ENCODE measurements around the gene TCEAL5. TPM values are rescaled to one million over a fixed set of nuclear protein-coding genes. Genes with fewer than 3 reads are reported as not detected.

TCEAL5 gene
- total and polyA plus RNA-seq, 2 of the 8 experiments (the other 6 are each of a cell fraction or from before 2014, with no cell fraction given): 0.17 to 6.6 TPM

DNA sequence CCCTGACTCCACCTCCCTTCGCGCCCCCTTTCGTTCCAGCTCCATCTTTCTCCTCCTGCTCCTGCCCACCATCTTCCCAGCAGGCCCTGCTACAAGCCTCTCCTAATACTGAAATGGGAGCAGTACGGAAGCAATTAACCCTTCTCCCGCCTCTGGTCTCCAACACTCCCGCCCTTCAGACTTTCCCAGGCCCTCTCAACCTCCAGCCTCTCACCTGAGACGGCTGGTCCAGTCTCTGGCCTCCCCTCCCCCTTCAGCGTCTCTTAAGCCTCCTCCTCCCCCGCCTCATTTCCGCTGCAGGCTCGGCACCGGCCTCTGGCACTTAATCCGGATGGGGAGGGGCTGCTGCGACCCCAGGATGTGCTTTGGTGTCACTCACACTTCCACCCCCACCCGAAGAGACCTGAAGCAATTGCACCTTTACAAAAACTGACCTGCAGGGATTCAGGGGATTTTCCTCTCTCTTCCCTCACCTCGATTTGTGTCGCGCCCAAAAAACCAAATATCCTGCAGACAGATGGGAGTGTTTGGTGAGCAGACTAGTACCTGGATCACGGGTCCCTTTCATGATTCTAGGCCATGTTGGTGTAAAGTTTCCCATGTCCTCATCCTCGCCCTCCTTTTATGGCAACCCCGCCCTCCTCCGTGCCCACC is 22.3 kb downstream of the TCEAL5 start (continued):
- TF ChIP-seq POU5F1 (IDR thresholded peaks at IDR 0.05; ENCODE audit: low read depth, low read length): no peak
- peak in 1 of 2 experiments; percentile 69; a peak in 1 of 3 replicates for TF ChIP-seq POLR2A (IDR thresholded peaks at IDR 0.05; ENCODE audit: control extremely low read depth in 1 of 2, low read depth in 2 of 2, low read length in 2 of 2)
- no peak for TF ChIP-seq CHD1 (IDR thresholded peaks at IDR 0.05; ENCODE audit: low read depth, low read length)
